ENCODE measurements around the gene FOXQ1.

- no peak for TF ChIP-seq CTCF (IDR thresholded peaks at IDR 0.05)
- TF ChIP-seq EZH2 (IDR thresholded peaks at IDR 0.05), result no peak
These were observed 14.7 kb downstream of the FOXQ1 start for GRCh38 chr6:1326535-1327121.
